ENCODE measurements around the gene GNB2. TPM values are rescaled to one million over a fixed set of nuclear protein-coding genes. Genes with fewer than 3 reads are reported as not detected.
"Not testable (repeated sequence)": the region's sequence is repeated elsewhere in the genome, so short reads cannot be mapped to it uniquely, and the experiment has no call there.

GNB2 gene
- total and polyA plus RNA-seq, 5 donors = 115 to 160 (median 131) TPM

DNA sequence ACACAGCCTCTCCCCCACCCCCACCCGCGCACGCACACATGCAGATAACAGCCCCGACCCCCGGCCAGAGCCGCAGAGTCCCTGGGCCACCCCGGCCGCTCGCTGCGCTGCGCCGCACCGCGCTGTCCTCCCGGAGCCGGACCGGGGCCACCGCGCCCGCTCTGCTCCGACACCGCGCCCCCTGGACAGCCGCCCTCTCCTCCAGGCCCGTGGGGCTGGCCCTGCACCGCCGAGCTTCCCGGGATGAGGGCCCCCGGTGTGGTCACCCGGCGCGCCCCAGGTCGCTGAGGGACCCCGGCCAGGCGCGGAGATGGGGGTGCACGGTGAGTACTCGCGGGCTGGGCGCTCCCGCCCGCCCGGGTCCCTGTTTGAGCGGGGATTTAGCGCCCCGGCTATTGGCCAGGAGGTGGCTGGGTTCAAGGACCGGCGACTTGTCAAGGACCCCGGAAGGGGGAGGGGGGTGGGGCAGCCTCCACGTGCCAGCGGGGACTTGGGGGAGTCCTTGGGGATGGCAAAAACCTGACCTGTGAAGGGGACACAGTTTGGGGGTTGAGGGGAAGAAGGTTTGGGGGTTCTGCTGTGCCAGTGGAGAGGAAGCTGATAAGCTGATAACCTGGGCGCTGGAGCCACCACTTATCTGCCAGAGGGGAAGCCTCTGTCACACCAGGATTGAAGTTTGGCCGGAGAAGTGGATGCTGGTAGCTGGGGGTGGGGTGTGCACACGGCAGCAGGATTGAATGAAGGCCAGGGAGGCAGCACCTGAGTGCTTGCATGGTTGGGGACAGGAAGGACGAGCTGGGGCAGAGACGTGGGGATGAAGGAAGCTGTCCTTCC, 47.3 kb downstream of the GNB2 start:
- no peak for DNase-seq
- H3K9me3 ChIP-seq (ENCODE audit: control insufficient read depth, low read length) = no peaks in the 10 kb centered on the region
- intact Hi-C loops (cut with DNase I) = no loop called here
- peak in 1 of 2 donors; percentile 36 for ATAC-seq
- H3K27me3 ChIP-seq (ENCODE audit: control insufficient read depth, insufficient read depth) = no peaks in the 10 kb centered on the region
- peak overlapping the region; percentile 2 for H3K4me3 ChIP-seq (ENCODE audit: low read length)
- 4% methylated on average over 56 of the region's 56 CpGs for WGBS
- H3K4me1 ChIP-seq (ENCODE audit: control insufficient read depth, insufficient read depth, low read length) = no peaks in the 10 kb centered on the region
- no peak overlapping the region for H3K27ac ChIP-seq (ENCODE audit: low read length)

DNA sequence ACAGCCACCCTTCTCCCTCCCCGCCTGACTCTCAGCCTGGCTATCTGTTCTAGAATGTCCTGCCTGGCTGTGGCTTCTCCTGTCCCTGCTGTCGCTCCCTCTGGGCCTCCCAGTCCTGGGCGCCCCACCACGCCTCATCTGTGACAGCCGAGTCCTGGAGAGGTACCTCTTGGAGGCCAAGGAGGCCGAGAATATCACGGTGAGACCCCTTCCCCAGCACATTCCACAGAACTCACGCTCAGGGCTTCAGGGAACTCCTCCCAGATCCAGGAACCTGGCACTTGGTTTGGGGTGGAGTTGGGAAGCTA, 47.9 kb downstream of the GNB2 start:
- Histone ChIP-seq H3K27me3 (ENCODE audit: control insufficient read depth, insufficient read depth) (no peaks in the 10 kb centered on the region), H3K4me3 (ENCODE audit: low read length) (no peak overlapping the region), H3K9me3 (ENCODE audit: control insufficient read depth, low read length) (no peaks in the 10 kb centered on the region), H3K27ac (ENCODE audit: low read length) (no peak overlapping the region), H3K4me1 (ENCODE audit: control insufficient read depth, insufficient read depth, low read length) (no peaks in the 10 kb centered on the region)
- ATAC-seq (no peak), DNase-seq (no peak)
- intact Hi-C loops (cut with DNase I) = no loop called here
- WGBS = 74% methylated on average over 8 of the region's 8 CpGs

DNA sequence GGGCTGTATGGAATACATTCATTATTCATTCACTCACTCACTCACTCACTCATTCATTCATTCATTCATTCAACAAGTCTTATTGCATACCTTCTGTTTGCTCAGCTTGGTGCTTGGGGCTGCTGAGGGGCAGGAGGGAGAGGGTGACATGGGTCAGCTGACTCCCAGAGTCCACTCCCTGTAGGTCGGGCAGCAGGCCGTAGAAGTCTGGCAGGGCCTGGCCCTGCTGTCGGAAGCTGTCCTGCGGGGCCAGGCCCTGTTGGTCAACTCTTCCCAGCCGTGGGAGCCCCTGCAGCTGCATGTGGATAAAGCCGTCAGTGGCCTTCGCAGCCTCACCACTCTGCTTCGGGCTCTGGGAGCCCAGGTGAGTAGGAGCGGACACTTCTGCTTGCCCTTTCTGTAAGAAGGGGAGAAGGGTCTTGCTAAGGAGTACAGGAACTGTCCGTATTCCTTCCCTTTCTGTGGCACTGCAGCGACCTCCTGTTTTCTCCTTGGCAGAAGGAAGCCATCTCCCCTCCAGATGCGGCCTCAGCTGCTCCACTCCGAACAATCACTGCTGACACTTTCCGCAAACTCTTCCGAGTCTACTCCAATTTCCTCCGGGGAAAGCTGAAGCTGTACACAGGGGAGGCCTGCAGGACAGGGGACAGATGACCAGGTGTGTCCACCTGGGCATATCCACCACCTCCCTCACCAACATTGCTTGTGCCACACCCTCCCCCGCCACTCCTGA, 49.1 kb downstream of the GNB2 start:
- DNase-seq = no peak
- intact Hi-C loops (cut with DNase I) = no loop called here
- H3K4me1 ChIP-seq (ENCODE audit: control insufficient read depth, insufficient read depth, low read length) = no peaks in the 10 kb centered on the region
- no peaks in the 10 kb centered on the region for H3K9me3 ChIP-seq (ENCODE audit: control insufficient read depth, low read length)
- no peaks in the 10 kb centered on the region for H3K27me3 ChIP-seq (ENCODE audit: control insufficient read depth, insufficient read depth)
- WGBS = 81% methylated on average over 17 of the region's 17 CpGs
- no peak overlapping the region for H3K4me3 ChIP-seq (ENCODE audit: low read length)
- ATAC-seq = no peak
- no peak overlapping the region for H3K27ac ChIP-seq (ENCODE audit: low read length)

DNA sequence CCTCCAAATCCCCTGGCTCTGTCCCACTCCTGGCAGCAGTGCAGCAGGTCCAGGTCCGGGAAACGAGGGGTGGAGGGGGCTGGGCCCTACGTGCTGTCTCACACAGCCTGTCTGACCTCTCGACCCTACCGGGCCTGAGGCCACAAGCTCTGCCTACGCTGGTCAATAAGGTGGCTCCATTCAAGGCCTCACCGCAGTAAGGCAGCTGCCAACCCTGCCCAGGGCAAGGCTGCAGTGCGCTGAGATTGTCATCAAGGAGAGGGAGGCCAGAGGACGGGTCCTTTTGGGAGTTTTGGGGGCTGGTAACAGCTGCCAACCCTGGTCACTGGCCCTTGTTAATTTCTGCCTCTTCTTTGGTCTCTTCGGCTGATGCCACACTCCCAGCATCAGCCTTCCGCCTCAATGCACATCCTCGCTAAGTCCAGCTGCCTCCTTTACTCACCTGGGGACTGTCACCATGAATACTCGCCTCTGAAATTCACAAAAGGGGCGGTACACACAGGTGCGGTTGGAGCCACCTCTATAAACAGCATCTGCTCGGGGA, 50.3 kb downstream of the GNB2 start:
- no peak for ATAC-seq
- Histone ChIP-seq H3K4me3 (ENCODE audit: low read length) (no peak overlapping the region), H3K27ac (ENCODE audit: low read length) (no peak overlapping the region), H3K4me1 (ENCODE audit: control insufficient read depth, insufficient read depth, low read length) (no peaks in the 10 kb centered on the region), H3K27me3 (ENCODE audit: control insufficient read depth, insufficient read depth) (no peaks in the 10 kb centered on the region), H3K9me3 (ENCODE audit: control insufficient read depth, low read length) (no peaks in the 10 kb centered on the region)
- intact Hi-C loops (cut with DNase I) = no loop called here
- DNase-seq = no peak
- 79% methylated on average over 16 of the region's 16 CpGs for WGBS

DNA sequence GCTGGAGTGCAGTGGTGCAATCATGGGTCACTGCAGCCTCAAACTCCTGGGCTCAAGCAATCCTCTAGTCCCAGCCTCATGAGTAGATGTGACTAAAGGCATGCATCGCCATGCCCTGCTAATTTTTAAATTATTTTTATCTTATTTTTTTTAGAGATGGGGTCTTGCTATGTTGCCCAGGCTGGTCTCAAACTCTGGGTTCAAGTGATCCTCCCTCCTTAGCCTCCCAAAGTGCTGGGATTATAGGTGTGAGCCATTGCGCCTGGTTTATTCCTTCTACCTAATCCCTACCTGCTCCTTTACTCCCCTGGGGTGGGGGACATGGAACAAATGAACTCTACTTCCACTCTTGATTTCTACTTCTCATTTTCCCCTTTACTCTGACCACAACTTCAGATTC, 50.8 kb downstream of the GNB2 start:
- H3K27ac ChIP-seq (ENCODE audit: low read length); H3K9me3 ChIP-seq (ENCODE audit: control insufficient read depth, low read length); H3K4me3 ChIP-seq (ENCODE audit: low read length); DNase-seq; H3K27me3 ChIP-seq (ENCODE audit: control insufficient read depth, insufficient read depth); ATAC-seq; H3K4me1 ChIP-seq (ENCODE audit: control insufficient read depth, insufficient read depth, low read length); intact Hi-C loops (cut with DNase I): not testable (repeated sequence)
- WGBS = 93% methylated on average over 2 of the region's 2 CpGs

DNA sequence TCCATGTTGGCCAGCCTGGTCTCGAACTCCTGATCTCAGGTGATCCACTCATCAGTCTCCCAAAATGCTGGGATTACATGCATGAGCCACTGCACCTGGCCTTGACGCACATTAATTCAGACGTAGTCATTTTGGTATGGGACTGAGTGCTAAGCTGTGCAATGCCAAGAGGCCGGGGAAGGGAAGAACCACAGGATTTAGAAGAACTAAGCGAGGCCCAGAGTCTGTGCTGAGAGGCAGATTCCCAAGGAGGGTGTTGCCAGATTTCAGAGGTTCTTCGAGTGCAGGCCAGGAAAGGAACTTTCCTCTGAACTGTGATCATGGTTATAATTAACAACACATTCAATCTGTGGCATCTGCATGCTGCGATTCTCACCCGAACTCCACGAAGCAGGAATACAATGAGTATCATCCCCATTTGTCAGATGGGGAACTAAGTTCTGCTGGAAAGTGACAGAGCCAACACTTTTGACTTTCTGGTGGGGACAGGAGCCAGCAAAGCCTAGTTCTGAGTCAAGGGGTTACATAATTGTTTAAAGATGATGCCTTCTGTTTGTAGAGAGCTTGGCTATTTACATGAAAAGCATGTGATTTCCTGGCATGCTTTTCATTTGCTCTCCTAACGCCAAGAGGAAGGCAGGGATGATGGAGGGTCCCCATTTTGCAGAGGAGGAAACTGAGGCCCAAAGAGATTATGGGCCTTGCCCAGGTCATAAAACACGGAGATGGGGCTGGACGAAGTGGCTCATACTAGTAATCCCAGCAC, 53.6 kb downstream of the GNB2 start:
- H3K27me3 ChIP-seq (ENCODE audit: control insufficient read depth, insufficient read depth) = no peaks in the 10 kb centered on the region
- ATAC-seq (no peak), DNase-seq (no peak)
- H3K4me1 ChIP-seq (ENCODE audit: control insufficient read depth, insufficient read depth, low read length) = no peaks in the 10 kb centered on the region
- no peaks in the 10 kb centered on the region for H3K9me3 ChIP-seq (ENCODE audit: control insufficient read depth, low read length)
- intact Hi-C loops (cut with DNase I) = no loop called here
- H3K4me3 ChIP-seq (ENCODE audit: low read length) = no peak overlapping the region
- 59% methylated on average over 12 of the region's 12 CpGs for WGBS
- H3K27ac ChIP-seq (ENCODE audit: low read length) = no peak overlapping the region

DNA sequence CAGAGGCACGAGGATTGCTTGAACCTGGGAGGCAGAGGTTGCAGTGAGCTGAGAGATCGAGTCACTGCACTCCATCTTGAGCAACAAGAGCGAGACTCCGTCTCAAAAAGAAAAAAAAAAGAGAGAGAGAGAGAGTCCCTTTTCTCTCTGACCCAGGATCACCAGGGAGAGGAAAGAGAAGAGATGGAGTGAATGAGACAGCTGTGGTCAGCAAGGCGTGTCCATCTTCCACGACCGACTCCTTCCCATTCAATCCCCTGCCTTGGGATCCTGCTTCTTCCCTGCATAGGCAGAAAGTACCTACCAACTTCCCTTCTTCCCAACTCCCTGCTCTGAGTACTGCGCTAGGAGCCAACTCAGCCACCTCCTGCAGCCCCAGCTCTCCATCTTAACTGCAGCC, 54.7 kb downstream of the GNB2 start:
- H3K4me1 ChIP-seq (ENCODE audit: control insufficient read depth, insufficient read depth, low read length) = no peaks in the 10 kb centered on the region
- H3K4me3 ChIP-seq (ENCODE audit: low read length) = no peak overlapping the region
- DNase-seq (no peak), ATAC-seq (no peak)
- H3K9me3 ChIP-seq (ENCODE audit: control insufficient read depth, low read length) = no peaks in the 10 kb centered on the region
- intact Hi-C loops (cut with DNase I) = no loop called here
- H3K27me3 ChIP-seq (ENCODE audit: control insufficient read depth, insufficient read depth) = no peaks in the 10 kb centered on the region
- WGBS = 76% methylated on average over 8 of the region's 8 CpGs
- no peak overlapping the region for H3K27ac ChIP-seq (ENCODE audit: low read length)

Other genes starting within 250 kb of the GNB2 start
- 1 to 10 TPM; 3.5 to 5.3 (median 4.4) TPM for gene ZCWPW1, start 245.0 kb upstream of the GNB2 start, total RNA-seq
- gene ZCWPW1, start 245.0 kb upstream of the GNB2 start, polyA plus RNA-seq = 4.9 TPM
- 10 to 100 TPM; 18.7 to 24.6 (median 23.2) TPM for gene MEPCE, start 243.9 kb upstream of the GNB2 start, total RNA-seq
- gene MEPCE, start 243.9 kb upstream of the GNB2 start, polyA plus RNA-seq = 20.4 TPM
- gene PPP1R35, start 237.2 kb upstream of the GNB2 start, total RNA-seq = 10 to 100 TPM; 14.8 to 17.7 (median 16.5) TPM
- gene PPP1R35, start 237.2 kb upstream of the GNB2 start, polyA plus RNA-seq = 20.3 TPM
- gene SPACDR, start 209.5 kb upstream of the GNB2 start, total RNA-seq = under 1 TPM in 1 of 4 donors, not detected in 3; 0.44 TPM
- gene SPACDR, start 209.5 kb upstream of the GNB2 start, polyA plus RNA-seq = 0.11 TPM
- gene TSC22D4, start 194.5 kb upstream of the GNB2 start, total RNA-seq = 10 to 100 TPM; 36.7 to 63.6 (median 48.6) TPM
- 61.2 TPM for gene TSC22D4, start 194.5 kb upstream of the GNB2 start, polyA plus RNA-seq
- gene NYAP1, start 189.8 kb upstream of the GNB2 start, total RNA-seq = 1 to 10 TPM in 1 of 4 donors, under 1 TPM in 3; 0.39 to 1.1 (median 0.65) TPM
- gene NYAP1, start 189.8 kb upstream of the GNB2 start, polyA plus RNA-seq = 0.79 TPM
- gene AGFG2, start 134.5 kb upstream of the GNB2 start, total RNA-seq = 10 to 100 TPM; 18.4 to 26.3 (median 23.1) TPM
- 17.3 TPM for gene AGFG2, start 134.5 kb upstream of the GNB2 start, polyA plus RNA-seq
- gene SAP25, start 99.8 kb upstream of the GNB2 start, total RNA-seq = 1 to 10 TPM in 2 of 4 donors, under 1 TPM in 1, not detected in 1; 0.81 to 1.4 (median 1.3) TPM
- 0.79 TPM for gene SAP25, start 99.8 kb upstream of the GNB2 start, polyA plus RNA-seq
- gene LRCH4, start 87.6 kb upstream of the GNB2 start, total RNA-seq = 10 to 100 TPM; 29.0 to 36.0 (median 32.4) TPM
- 33.4 TPM for gene LRCH4, start 87.6 kb upstream of the GNB2 start, polyA plus RNA-seq
- gene FBXO24, start 87.4 kb upstream of the GNB2 start, total RNA-seq = 1 to 10 TPM in 1 of 4 donors, under 1 TPM in 2, not detected in 1; 0.74 to 1.0 (median 0.76) TPM
- gene FBXO24, start 87.4 kb upstream of the GNB2 start, polyA plus RNA-seq = 0.27 TPM
- gene PCOLCE, start 71.4 kb upstream of the GNB2 start, total RNA-seq = 10 to 100 TPM; 44.0 to 81.7 (median 57.4) TPM
- 41.2 TPM for gene PCOLCE, start 71.4 kb upstream of the GNB2 start, polyA plus RNA-seq
- gene MOSPD3, start 61.2 kb upstream of the GNB2 start, total RNA-seq = 10 to 100 TPM; 11.1 to 13.7 (median 11.9) TPM
- gene MOSPD3, start 61.2 kb upstream of the GNB2 start, polyA plus RNA-seq = 13.8 TPM
- under 1 TPM in 3 of 4 donors, not detected in 1; 0.25 to 0.41 (median 0.26) TPM for gene TFR2, start 32.2 kb upstream of the GNB2 start, total RNA-seq
- 0.14 TPM for gene TFR2, start 32.2 kb upstream of the GNB2 start, polyA plus RNA-seq
- gene ACTL6B, start 17.3 kb upstream of the GNB2 start, total RNA-seq = not detected
- not detected for gene ACTL6B, start 17.3 kb upstream of the GNB2 start, polyA plus RNA-seq
- gene GIGYF1, start 20.5 kb downstream of the GNB2 start, total RNA-seq = 10 to 100 TPM; 26.7 to 39.6 (median 32.7) TPM
- 26.2 TPM for gene GIGYF1, start 20.5 kb downstream of the GNB2 start, polyA plus RNA-seq
- 10 to 100 TPM; 21.4 to 26.4 (median 24.2) TPM for gene POP7, start 32.4 kb downstream of the GNB2 start, total RNA-seq
- gene POP7, start 32.4 kb downstream of the GNB2 start, polyA plus RNA-seq = 37.2 TPM
- gene EPO, start 46.7 kb downstream of the GNB2 start, total RNA-seq = not detected
- not detected for gene EPO, start 46.7 kb downstream of the GNB2 start, polyA plus RNA-seq
- not detected for gene ZAN, start 59.9 kb downstream of the GNB2 start, total RNA-seq
- not detected for gene ZAN, start 59.9 kb downstream of the GNB2 start, polyA plus RNA-seq
- 10 to 100 TPM; 28.0 to 51.4 (median 33.6) TPM for gene EPHB4, start 153.8 kb downstream of the GNB2 start, total RNA-seq
- gene EPHB4, start 153.8 kb downstream of the GNB2 start, polyA plus RNA-seq = 14.4 TPM
- gene SLC12A9, start 179.0 kb downstream of the GNB2 start, total RNA-seq = 10 to 100 TPM in 3 of 4 donors, 1 to 10 TPM in 1; 9.3 to 16.9 (median 12.6) TPM
- gene SLC12A9, start 179.0 kb downstream of the GNB2 start, polyA plus RNA-seq = 6.4 TPM
- 10 to 100 TPM; 34.1 to 49.6 (median 46.9) TPM for gene TRIP6, start 193.6 kb downstream of the GNB2 start, total RNA-seq
- gene TRIP6, start 193.6 kb downstream of the GNB2 start, polyA plus RNA-seq = 31.4 TPM
- gene SRRT, start 201.4 kb downstream of the GNB2 start, total RNA-seq = 10 to 100 TPM; 79.1 to 88.0 (median 82.2) TPM
- gene SRRT, start 201.4 kb downstream of the GNB2 start, polyA plus RNA-seq = 45.8 TPM
- 1 to 10 TPM; 2.5 to 3.5 (median 3.0) TPM for gene UFSP1, start 216.0 kb downstream of the GNB2 start, total RNA-seq
- gene UFSP1, start 216.0 kb downstream of the GNB2 start, polyA plus RNA-seq = 3.6 TPM
- 10 to 100 TPM; 13.7 to 32.5 (median 22.7) TPM for gene ACHE, start 222.1 kb downstream of the GNB2 start, total RNA-seq
- 11.3 TPM for gene ACHE, start 222.1 kb downstream of the GNB2 start, polyA plus RNA-seq

Data from right cardiac atrium (tissue), 5 donors.